Measurements from ENCODE around the gene UBE2J2. TPM values are rescaled to one million over a fixed set of nuclear protein-coding genes. Genes with fewer than 3 reads are reported as not detected.

Gene UBE2J2
- total and polyA plus RNA-seq, 4 donors: 21.0 to 30.4 (median 25.8) TPM

DNA sequence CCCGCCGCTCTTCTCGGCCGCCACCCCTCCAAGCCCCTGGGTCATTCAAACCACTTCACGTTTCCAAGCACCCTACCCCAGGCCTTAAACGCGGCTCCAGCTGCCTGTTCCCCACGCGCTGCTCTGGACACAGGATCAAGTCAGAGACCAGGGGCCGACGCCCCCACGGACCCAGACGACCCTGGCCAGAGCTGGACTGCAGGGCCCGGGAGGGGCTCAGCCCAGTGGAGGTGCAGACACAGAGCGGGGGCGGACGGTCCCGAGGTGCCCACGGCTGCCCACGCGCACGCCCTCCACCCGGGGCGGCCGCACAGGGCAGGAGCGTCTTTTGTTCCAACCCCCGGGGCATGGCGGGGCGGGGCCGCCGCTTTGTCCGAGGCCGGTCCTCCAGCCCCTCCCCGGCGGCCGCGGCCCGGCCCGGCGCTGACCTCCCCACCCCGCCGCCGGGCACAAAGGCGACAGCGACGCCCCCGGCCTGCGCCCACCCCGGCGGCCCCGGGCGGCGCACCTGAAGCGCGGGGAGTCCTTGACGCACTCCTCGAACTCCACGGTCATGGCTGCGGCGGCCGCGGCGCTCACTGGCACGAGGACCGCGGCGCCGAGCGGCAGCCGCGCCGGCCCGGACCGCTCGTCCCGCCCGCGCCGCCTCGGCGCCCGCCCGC, 33.7 kb upstream of the UBE2J2 start:
- DNase-seq (ENCODE audit: low spot score): no peak

DNA sequence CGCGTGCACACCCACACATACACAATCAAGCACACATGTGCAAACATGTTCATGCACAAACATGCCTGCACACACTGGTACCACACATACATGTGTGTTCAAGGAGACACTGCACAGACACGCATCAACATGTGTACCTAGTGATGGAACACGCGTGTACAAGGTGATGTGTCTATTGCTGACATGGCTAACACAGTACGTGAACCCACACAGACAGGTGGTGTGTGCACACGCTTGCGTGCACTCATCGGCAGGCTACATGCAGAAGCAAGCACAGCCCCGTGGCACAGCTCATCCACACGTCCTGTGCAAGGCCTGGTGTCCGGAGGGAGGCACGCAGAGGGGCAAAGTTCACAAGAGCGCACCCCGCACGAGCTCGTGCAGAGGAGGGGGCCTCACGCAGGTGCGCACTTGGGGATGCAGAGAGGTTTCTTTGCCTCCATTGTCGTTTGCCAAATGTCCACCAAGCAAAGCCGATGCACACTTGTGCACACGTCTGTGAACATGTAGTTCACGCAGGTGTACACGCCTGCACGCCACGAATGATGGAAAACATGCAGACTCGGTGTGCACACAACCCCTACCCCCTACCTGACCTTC, 33.1 kb upstream of the UBE2J2 start:
- Histone ChIP-seq H3K9me3 (ENCODE audit: control insufficient read depth in 4 of 4, low read length in 3 of 4) (no peaks in the 10 kb centered on the region), H3K4me1 (ENCODE audit: control insufficient read depth in 4 of 4, insufficient read depth in 4 of 4, low read length in 3 of 4) (peaks cover 18 to 44% (median 34%) of the 10 kb centered on the region in 4 donors), H3K4me3 (ENCODE audit: low read depth in 1 of 3, low read length in 3 of 3) (peak overlapping the region; percentile 76 to 86 (median 77)), H3K27me3 (ENCODE audit: control insufficient read depth in 4 of 4, insufficient read depth in 4 of 4, low read length in 3 of 4) (no peaks in the 10 kb centered on the region), H3K36me3 (ENCODE audit: control insufficient read depth in 4 of 4, insufficient read depth in 3 of 4, low read depth in 1 of 4, low read length in 3 of 4) (peaks cover 0 to 9% (median 2%) of the 10 kb centered on the region in 4 donors), H3K9ac (ENCODE audit: low read depth in 1 of 2, low read length in 2 of 2) (no peak overlapping the region), H3K27ac (ENCODE audit: low read depth in 1 of 2, low read length in 2 of 2) (peak overlapping the region; percentile 57 to 95)
- no peak for DNase-seq (ENCODE audit: low spot score)
- WGBS: 30% methylated on average over 27 of the region's 27 CpGs
- TF ChIP-seq RAD21 (IDR thresholded peaks at IDR 0.05): no peak
- TF ChIP-seq, protein P1, sequence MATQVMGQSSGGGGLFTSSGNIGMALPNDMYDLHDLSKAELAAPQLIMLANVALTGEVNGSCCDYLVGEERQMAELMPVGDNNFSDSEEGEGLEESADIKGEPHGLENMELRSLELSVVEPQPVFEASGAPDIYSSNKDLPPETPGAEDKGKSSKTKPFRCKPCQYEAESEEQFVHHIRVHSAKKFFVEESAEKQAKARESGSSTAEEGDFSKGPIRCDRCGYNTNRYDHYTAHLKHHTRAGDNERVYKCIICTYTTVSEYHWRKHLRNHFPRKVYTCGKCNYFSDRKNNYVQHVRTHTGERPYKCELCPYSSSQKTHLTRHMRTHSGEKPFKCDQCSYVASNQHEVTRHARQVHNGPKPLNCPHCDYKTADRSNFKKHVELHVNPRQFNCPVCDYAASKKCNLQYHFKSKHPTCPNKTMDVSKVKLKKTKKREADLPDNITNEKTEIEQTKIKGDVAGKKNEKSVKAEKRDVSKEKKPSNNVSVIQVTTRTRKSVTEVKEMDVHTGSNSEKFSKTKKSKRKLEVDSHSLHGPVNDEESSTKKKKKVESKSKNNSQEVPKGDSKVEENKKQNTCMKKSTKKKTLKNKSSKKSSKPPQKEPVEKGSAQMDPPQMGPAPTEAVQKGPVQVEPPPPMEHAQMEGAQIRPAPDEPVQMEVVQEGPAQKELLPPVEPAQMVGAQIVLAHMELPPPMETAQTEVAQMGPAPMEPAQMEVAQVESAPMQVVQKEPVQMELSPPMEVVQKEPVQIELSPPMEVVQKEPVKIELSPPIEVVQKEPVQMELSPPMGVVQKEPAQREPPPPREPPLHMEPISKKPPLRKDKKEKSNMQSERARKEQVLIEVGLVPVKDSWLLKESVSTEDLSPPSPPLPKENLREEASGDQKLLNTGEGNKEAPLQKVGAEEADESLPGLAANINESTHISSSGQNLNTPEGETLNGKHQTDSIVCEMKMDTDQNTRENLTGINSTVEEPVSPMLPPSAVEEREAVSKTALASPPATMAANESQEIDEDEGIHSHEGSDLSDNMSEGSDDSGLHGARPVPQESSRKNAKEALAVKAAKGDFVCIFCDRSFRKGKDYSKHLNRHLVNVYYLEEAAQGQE (IDR thresholded peaks at IDR 0.05): no peak
- peak in 1 of 2 donors; percentile 11 for TF ChIP-seq HNF4A (conservative IDR thresholded peaks at IDR 0.05)

More for the DNA sequence above, 33.7 kb upstream of the UBE2J2 start:
- Histone ChIP-seq H3K4me1 (ENCODE audit: control insufficient read depth in 4 of 4, insufficient read depth in 4 of 4, low read length in 3 of 4) (peaks cover 18 to 44% (median 34%) of the 10 kb centered on the region in 4 donors), H3K36me3 (ENCODE audit: control insufficient read depth in 4 of 4, insufficient read depth in 3 of 4, low read depth in 1 of 4, low read length in 3 of 4) (peaks cover 0 to 13% (median 3%) of the 10 kb centered on the region in 4 donors), H3K27me3 (ENCODE audit: control insufficient read depth in 4 of 4, insufficient read depth in 4 of 4, low read length in 3 of 4) (no peaks in the 10 kb centered on the region), H3K9ac (ENCODE audit: low read depth in 1 of 2, low read length in 2 of 2) (no peak overlapping the region), H3K9me3 (ENCODE audit: control insufficient read depth in 4 of 4, low read length in 3 of 4) (no peaks in the 10 kb centered on the region), H3K27ac (ENCODE audit: low read depth in 1 of 2, low read length in 2 of 2) (peak overlapping the region; percentile 57 to 95), H3K4me3 (ENCODE audit: low read depth in 1 of 3, low read length in 3 of 3) (peak overlapping the region; percentile 76 to 86 (median 77))
- WGBS: under 1% methylated on average over 83 of the region's 83 CpGs
- no peak for TF ChIP-seq JUND (IDR thresholded peaks at IDR 0.05)

DNA sequence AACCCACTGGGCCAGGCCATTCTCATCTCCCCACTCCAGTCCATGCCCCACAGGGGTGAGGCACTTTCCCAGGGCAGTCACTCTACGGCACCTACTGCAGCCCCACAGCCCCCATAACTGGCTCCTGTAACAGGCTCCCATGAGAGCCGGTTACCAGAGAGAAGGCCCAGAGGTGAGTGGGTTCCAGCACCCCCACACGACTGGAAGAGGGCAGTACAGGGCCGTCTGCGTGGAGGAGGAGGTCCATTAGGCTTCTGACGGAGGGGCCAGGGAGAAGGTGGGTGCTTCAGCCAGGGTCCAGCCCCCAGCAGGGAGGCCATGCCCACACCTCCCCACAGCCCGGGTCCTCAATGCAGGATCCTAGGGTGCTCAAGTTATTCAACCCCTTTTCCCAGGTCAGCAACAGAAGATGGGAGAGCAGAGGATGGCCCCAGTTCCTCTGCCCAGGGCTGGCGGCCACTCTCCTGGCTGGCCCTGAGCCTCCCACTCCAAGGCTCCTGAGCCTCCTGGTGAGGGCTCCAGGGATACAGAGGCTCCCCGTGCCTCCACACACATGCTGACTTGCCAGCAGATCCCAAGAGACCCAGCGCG, 32.5 kb upstream of the UBE2J2 start:
- 53% methylated on average over 11 of the region's 11 CpGs for WGBS
- Histone ChIP-seq H3K36me3 (ENCODE audit: control insufficient read depth in 4 of 4, insufficient read depth in 3 of 4, low read depth in 1 of 4, low read length in 3 of 4) (peaks cover 0 to 4% (median 1%) of the 10 kb centered on the region in 4 donors), H3K27ac (ENCODE audit: low read depth in 1 of 2, low read length in 2 of 2) (no peak overlapping the region), H3K9me3 (ENCODE audit: control insufficient read depth in 4 of 4, low read length in 3 of 4) (no peaks in the 10 kb centered on the region), H3K4me3 (ENCODE audit: low read depth in 1 of 3, low read length in 3 of 3) (no peak overlapping the region), H3K4me1 (ENCODE audit: control insufficient read depth in 4 of 4, insufficient read depth in 4 of 4, low read length in 3 of 4) (peaks cover 18 to 44% (median 34%) of the 10 kb centered on the region in 4 donors), H3K9ac (ENCODE audit: low read depth in 1 of 2, low read length in 2 of 2) (no peak overlapping the region), H3K27me3 (ENCODE audit: control insufficient read depth in 4 of 4, insufficient read depth in 4 of 4, low read length in 3 of 4) (no peaks in the 10 kb centered on the region)
- DNase-seq (ENCODE audit: low spot score): no peak
- TF ChIP-seq SP1 (IDR thresholded peaks at IDR 0.05): no peak
- TF ChIP-seq, protein P2, sequence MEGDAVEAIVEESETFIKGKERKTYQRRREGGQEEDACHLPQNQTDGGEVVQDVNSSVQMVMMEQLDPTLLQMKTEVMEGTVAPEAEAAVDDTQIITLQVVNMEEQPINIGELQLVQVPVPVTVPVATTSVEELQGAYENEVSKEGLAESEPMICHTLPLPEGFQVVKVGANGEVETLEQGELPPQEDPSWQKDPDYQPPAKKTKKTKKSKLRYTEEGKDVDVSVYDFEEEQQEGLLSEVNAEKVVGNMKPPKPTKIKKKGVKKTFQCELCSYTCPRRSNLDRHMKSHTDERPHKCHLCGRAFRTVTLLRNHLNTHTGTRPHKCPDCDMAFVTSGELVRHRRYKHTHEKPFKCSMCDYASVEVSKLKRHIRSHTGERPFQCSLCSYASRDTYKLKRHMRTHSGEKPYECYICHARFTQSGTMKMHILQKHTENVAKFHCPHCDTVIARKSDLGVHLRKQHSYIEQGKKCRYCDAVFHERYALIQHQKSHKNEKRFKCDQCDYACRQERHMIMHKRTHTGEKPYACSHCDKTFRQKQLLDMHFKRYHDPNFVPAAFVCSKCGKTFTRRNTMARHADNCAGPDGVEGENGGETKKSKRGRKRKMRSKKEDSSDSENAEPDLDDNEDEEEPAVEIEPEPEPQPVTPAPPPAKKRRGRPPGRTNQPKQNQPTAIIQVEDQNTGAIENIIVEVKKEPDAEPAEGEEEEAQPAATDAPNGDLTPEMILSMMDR (IDR thresholded peaks at IDR 0.05; ENCODE audit: low read depth, low read length, missing input control): no peak
- no peak for TF ChIP-seq FOXA1 (IDR thresholded peaks at IDR 0.05)
- no peak for TF ChIP-seq RAD21 (IDR thresholded peaks at IDR 0.05)
- no peak for TF ChIP-seq NR2F2 (IDR thresholded peaks at IDR 0.05)
